Measurements from ENCODE around the gene NOTCH1.

- TF ChIP-seq, protein P1, sequence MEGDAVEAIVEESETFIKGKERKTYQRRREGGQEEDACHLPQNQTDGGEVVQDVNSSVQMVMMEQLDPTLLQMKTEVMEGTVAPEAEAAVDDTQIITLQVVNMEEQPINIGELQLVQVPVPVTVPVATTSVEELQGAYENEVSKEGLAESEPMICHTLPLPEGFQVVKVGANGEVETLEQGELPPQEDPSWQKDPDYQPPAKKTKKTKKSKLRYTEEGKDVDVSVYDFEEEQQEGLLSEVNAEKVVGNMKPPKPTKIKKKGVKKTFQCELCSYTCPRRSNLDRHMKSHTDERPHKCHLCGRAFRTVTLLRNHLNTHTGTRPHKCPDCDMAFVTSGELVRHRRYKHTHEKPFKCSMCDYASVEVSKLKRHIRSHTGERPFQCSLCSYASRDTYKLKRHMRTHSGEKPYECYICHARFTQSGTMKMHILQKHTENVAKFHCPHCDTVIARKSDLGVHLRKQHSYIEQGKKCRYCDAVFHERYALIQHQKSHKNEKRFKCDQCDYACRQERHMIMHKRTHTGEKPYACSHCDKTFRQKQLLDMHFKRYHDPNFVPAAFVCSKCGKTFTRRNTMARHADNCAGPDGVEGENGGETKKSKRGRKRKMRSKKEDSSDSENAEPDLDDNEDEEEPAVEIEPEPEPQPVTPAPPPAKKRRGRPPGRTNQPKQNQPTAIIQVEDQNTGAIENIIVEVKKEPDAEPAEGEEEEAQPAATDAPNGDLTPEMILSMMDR (IDR thresholded peaks at IDR 0.05) = no peak
- TF ChIP-seq POLR2A (IDR thresholded peaks at IDR 0.05) = no peak
These were observed 8.4 kb downstream of the NOTCH1 start for GRCh38 chr9:136537411-136537810.

Measured in body of pancreas (tissue), 4 donors.